Effector CD4-positive, alpha-beta T cell (primary cell): Measurements from ENCODE around the gene STPG1.

ENCODE experiments used
- DNase-seq: peaks from one replicate; pipeline ENCODE4 v3.0.0-alpha.2; 2020

STPG1 gene

GRCh38 chr1:24315391-24315790, 98.2 kb downstream of the STPG1 start:
- no peak for DNase-seq

GRCh38 chr1:24311741-24312140, 101.8 kb downstream of the STPG1 start:
- no peak for DNase-seq

- no peak for DNase-seq
Measured at GRCh38 chr1:24311234-24311633, 102.3 kb downstream of the STPG1 start.

GRCh38 chr1:24309762-24310485, 103.7 kb downstream of the STPG1 start:
- no peak for DNase-seq

- no peak for DNase-seq
Measured at GRCh38 chr1:24308365-24309015, 105.1 kb downstream of the STPG1 start.
